GM10266 (cell line): Measurements from ENCODE around the gene PELI2.

Experiments used
- DNase-seq: peaks from one replicate; pipeline ENCODE4 v3.0.0; 2012; ENCODE audit errors: extremely low spot score
- CTCF ChIP-seq: IDR thresholded peaks from 2 replicates; pipeline ENCODE4 v1.5.1; 2012; ENCODE audit warnings: mild to moderate bottlenecking, low read depth; ENCODE audit not compliant: control insufficient read depth, insufficient read depth; ENCODE audit errors: missing control alignments

Gene PELI2

GRCh38 chr14:56177036-56177435 is 58.8 kb downstream of the PELI2 start:
- TF ChIP-seq CTCF = no peak

GRCh38 chr14:56180754-56181542 is 62.7 kb downstream of the PELI2 start:
- no peak for DNase-seq
- no peak for TF ChIP-seq CTCF

More at GRCh38 chr14:56177036-56177435, 58.8 kb downstream of the PELI2 start:
- DNase-seq = no peak

GRCh38 chr14:56181681-56182085 is 63.5 kb downstream of the PELI2 start:
- TF ChIP-seq CTCF = no peak
- DNase-seq = no peak

- DNase-seq = no peak
- no peak for TF ChIP-seq CTCF
These were observed 64.2 kb downstream of the PELI2 start for GRCh38 chr14:56182410-56182809.

GRCh38 chr14:56183631-56184157 is 65.5 kb downstream of the PELI2 start:
- no peak for TF ChIP-seq CTCF
- no peak for DNase-seq

- TF ChIP-seq CTCF = no peak
- DNase-seq = no peak
These were observed 67.8 kb downstream of the PELI2 start for GRCh38 chr14:56185992-56186391.

GRCh38 chr14:56187736-56188135 is 69.5 kb downstream of the PELI2 start:
- DNase-seq = no peak
- TF ChIP-seq CTCF = no peak
